ENCODE measurements around the gene COL4A2. TPM values are rescaled to one million over a fixed set of nuclear protein-coding genes. Genes with fewer than 3 reads are reported as not detected.

COL4A2 gene
- total RNA-seq, 2 experiments from 2014 or later = not detected

DNA sequence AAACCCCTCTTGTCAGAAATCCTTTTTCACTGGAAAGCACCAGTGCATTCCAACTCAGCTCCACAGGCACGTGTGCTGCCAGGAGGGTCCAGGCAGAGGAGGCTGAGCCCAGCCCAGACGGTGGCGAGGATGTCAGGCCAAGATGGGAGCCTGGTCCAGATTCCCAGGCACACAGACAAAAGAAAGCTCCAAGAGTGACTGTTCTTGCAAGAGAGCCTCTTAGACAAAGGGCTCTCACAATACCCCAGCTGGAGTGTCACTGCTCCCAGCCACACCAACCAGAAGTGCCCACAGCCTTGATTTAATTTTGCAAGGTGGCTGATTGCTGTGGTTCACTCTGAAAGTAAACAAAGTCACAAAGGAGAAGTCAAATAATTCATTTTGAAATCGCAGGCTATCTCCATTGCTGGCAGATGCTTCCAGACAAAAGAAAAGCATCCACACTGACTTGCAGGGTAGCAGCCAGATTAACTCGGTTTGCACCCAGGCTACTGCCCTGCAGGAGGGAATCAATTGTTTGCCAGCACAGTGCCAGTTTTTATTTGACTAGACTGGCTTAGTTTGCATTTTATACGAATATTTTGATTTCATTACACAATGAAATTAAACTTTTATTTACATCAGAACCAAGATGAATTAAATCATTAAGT lies 159.3 kb downstream of the COL4A2 start:
- Mint-ChIP-seq H3K27ac (no peak overlapping the region), H3K9me3 (no peaks in the 10 kb centered on the region), H3K4me1 (peaks cover 3% of the 10 kb centered on the region), H3K36me3 (ENCODE audit: low read depth) (no peaks in the 10 kb centered on the region), H3K27me3 (peaks cover 11% of the 10 kb centered on the region), H3K4me3 (no peak overlapping the region)
- CTCF ChIA-PET = interaction anchor here (2.9 kb wide), 1 partner anchor 11 kb away, joined by 14 read pairs; no protein-coding TSS in a partner anchor
- POLR2A ChIA-PET = no interaction called here
- DNase-seq = no peak

DNA sequence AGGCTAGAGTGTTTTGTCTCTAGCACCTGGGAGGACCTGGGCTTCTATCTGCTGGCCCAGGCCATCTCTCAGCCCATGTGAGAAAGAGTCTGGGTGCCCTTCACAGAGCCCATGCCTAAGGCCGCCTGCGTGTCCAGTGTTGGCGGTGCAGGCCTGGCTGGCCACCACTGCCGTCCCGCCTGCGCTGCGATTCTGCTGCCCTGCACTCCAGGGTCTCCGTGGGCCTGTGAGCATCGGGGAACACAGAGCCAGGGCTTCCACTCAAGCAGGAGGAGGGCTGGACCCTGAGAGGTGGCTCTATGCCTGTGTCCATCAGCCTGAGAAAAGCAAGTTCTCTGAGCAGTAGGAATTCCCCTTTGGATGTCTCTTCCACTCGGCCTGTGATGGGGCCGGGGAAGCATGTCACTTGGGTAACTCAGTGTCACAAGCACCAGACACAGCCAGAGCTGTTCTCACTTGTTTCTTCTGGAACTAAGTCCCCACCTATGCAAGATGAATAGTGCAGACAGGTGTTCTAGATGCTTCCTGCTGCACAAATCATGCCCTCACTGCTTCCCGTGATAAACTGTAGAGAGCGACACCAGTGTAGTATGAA lies 160.5 kb downstream of the COL4A2 start:
- Mint-ChIP-seq H3K27me3 (peaks cover 14% of the 10 kb centered on the region), H3K27ac (no peak overlapping the region), H3K4me3 (no peak overlapping the region), H3K9me3 (no peaks in the 10 kb centered on the region), H3K4me1 (peaks cover 8% of the 10 kb centered on the region), H3K36me3 (ENCODE audit: low read depth) (no peaks in the 10 kb centered on the region)
- ChIA-PET POLR2A (no interaction called here), CTCF (no interaction called here)
- no peak for DNase-seq

DNA sequence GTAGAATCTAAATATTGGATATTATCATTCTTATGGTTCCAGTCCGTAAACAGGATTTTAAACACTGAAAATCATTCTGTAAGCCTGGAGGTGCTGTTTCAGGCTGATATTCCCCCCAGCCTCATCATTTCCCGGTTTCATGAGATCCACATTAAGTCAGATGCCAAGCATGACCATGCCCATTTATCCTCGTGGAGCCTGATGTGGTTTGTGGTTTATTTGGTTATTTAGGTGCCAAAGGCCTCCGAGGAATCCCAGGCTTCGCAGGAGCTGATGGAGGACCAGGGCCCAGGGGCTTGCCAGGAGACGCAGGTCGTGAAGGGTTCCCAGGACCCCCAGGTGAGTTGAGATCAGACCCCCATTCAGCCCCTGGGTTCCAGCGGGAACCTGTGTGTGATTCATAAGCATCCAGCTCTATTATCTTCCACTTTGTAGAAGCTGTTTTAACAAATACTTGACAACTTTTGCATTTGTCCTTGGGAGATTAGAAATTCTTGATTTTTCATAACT lies 162.0 kb downstream of the COL4A2 start:
- CTCF ChIA-PET = no interaction called here
- no peaks in the 10 kb centered on the region for H3K36me3 Mint-ChIP-seq (ENCODE audit: low read depth)
- POLR2A ChIA-PET = no interaction called here
- DNase-seq = no peak
- H3K4me3 Mint-ChIP-seq = no peak overlapping the region
- H3K27ac Mint-ChIP-seq = no peak overlapping the region
- H3K9me3 Mint-ChIP-seq = no peaks in the 10 kb centered on the region
- peaks cover 8% of the 10 kb centered on the region for H3K4me1 Mint-ChIP-seq
- H3K27me3 Mint-ChIP-seq = peaks cover 11% of the 10 kb centered on the region

DNA sequence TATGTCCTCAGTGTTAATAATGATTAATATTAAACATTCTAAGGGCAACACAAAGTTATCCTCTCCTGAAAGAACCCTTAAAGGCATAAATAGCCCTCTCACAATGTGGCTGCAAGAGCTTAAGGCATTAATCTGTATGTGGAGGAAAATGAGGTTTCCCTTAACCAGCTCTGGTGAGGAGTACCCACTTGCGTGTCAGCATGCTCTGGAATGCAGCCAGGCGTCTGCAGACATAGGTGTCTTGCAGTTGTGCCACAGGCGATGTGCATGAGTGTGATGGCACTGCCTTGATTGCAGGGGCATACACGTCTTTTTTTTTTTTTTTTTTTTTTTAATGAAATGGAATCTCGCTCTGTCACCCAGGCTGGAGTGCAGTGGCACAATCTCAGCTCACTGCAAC lies 162.5 kb downstream of the COL4A2 start:
- Mint-ChIP-seq H3K9me3 (no peaks in the 10 kb centered on the region), H3K27me3 (peaks cover 11% of the 10 kb centered on the region), H3K27ac (no peak overlapping the region), H3K36me3 (ENCODE audit: low read depth) (no peaks in the 10 kb centered on the region), H3K4me3 (no peak overlapping the region), H3K4me1 (peaks cover 8% of the 10 kb centered on the region)
- POLR2A ChIA-PET = no interaction called here
- CTCF ChIA-PET = interaction anchor here (0.7 kb wide), 1 partner anchor 72 kb away, joined by 8 read pairs; no protein-coding TSS in a partner anchor
- DNase-seq = no peak

DNA sequence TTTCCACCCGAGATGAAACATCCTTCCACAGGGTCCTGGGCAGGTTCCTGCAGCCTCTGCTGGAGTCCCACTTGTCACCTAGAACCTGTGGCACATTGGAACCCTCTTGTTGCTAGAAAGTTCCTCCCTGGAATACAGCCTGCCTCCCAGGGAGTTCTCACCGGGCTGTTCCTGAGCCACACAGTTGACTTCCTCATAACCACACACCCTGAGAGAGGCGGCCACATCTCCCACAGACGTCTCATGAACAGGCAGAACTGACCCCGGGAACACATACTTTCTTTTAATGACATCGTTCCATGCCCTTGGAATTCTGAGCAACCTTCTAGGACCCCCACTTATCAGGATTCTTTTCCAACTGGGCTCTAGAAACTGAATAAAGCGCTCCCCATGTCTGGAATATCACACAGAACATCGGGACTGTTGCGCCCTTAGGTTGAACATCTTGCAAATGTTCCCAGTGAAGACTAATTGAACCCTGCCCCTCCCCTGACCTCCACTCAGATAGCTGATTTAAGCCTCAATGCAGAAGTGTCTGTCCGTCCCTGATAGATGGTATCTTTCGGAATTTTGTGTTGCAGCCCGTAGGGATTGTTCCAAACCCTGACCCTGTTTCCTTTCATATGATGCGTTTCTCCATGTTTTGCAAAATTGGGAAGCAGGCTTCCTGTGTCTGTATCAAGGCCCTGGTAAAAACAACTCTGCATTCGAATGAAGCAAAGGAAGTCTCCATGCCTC lies 163.4 kb downstream of the COL4A2 start:
- Mint-ChIP-seq H3K4me1 (peaks cover 8% of the 10 kb centered on the region), H3K4me3 (no peak overlapping the region), H3K27ac (no peak overlapping the region), H3K9me3 (peaks cover 2% of the 10 kb centered on the region), H3K27me3 (peaks cover 11% of the 10 kb centered on the region), H3K36me3 (ENCODE audit: low read depth) (no peaks in the 10 kb centered on the region)
- ChIA-PET POLR2A (no interaction called here), CTCF (interaction anchor here (0.7 kb wide), 1 partner anchor 71 kb away, joined by 8 read pairs; no protein-coding TSS in a partner anchor)
- DNase-seq = no peak

DNA sequence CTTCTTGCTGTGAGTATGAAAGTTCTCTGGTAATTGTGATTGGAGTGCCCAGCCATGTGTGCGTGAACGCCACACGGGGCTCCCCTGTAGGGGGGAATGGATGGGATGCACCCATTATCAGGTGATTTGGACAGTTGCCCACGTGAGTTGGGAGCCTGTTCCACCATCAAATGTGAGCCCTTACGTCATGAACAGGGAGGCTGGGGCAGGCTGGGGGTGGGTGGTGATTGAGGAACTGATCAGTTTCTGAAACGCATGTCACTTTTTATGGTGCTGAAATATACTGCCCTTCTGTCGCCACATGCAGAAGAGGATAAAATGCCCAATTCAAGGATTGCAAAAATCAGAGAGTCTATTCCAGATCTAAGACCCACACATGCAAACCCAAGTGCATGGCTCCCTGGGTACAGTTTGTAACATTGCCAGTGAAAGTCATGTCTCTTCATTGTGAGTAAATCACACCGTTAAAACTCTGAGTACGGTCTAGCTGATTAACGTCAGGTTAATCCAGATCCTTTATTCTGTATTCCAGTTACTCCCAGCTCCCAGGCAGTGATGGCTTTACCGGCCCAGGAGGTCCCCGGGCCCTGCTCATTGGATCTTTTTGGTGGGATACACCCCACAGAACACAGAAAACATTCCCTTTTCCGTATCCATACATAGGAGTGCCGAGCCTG lies 164.2 kb downstream of the COL4A2 start:
- Mint-ChIP-seq H3K27ac (no peak overlapping the region), H3K36me3 (ENCODE audit: low read depth) (no peaks in the 10 kb centered on the region), H3K4me3 (no peak overlapping the region), H3K27me3 (peaks cover 8% of the 10 kb centered on the region), H3K9me3 (peaks cover 2% of the 10 kb centered on the region), H3K4me1 (peaks cover 5% of the 10 kb centered on the region)
- ChIA-PET POLR2A (no interaction called here), CTCF (no interaction called here)
- no peak for DNase-seq

DNA sequence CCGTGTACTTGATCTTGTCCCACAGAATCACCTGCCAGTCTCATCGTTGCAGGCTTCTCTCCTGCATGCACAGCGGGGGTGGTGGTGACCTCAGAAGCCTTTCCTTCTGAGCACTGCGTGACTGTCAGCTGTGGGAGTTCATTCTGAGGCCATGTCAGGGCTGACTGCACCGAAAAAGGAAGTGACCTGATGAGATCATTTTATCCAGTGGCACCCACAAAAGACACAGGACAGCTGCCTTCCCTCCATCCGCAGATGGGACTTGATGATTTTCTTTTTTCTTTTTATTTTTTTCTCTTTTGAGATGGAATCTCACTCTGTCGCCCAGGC lies 164.7 kb downstream of the COL4A2 start:
- Mint-ChIP-seq H3K9me3 (peaks cover 2% of the 10 kb centered on the region), H3K4me3 (no peak overlapping the region), H3K36me3 (ENCODE audit: low read depth) (no peaks in the 10 kb centered on the region), H3K4me1 (peaks cover 5% of the 10 kb centered on the region), H3K27me3 (peaks cover 8% of the 10 kb centered on the region), H3K27ac (no peak overlapping the region)
- peak; percentile 21 for DNase-seq
- ChIA-PET POLR2A (no interaction called here), CTCF (no interaction called here)

DNA sequence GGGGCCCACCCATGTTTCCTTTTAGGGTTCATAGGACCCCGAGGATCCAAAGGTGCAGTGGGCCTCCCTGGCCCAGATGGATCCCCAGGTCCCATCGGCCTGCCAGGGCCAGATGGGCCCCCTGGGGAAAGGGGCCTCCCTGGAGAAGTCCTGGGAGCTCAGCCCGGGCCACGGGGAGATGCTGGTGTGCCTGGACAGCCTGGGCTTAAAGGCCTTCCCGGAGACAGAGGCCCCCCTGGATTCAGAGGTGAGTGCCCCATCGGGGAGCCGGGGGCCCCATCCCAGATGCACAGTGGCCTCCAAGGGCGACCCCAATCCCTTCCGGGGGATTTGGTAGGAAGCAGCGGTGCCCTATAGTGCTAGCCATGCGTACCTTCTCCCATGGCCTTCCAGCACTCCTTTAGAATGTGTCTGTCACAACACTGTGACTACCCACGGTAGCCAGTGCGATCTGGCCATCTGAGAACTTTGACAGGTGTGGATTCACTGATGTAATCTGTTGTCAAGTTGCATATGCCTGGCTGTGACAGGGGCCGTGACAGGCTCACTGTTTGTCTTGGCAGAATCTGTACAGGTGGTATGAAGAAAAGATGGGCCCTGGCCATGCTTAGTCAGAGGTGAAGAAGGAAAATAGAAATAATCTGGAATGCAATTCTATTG lies 165.9 kb downstream of the COL4A2 start:
- Mint-ChIP-seq H3K4me1 (peaks cover 5% of the 10 kb centered on the region), H3K36me3 (ENCODE audit: low read depth) (no peaks in the 10 kb centered on the region), H3K4me3 (no peak overlapping the region), H3K27me3 (peaks cover 6% of the 10 kb centered on the region), H3K27ac (no peak overlapping the region), H3K9me3 (peaks cover 2% of the 10 kb centered on the region)
- POLR2A ChIA-PET = no interaction called here
- CTCF ChIA-PET = interaction anchor here (0.6 kb wide), 1 partner anchor 86 kb away, joined by 3 read pairs; no protein-coding TSS in a partner anchor
- no peak for DNase-seq

DNA sequence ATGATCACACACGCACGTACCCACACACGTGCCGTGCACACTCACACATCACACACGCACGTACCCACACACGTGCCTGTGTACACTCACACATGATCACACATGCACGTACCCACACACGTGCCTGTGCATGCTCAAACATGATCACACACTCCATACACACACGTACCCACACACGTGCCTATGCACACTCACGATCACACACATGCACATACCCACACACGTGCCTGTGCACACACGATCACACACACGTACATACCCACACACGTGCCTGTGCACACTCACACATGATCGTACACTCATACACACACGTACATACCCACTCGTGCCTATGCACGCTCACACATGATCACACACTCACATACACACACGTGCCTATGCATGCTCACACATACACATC lies 167.6 kb downstream of the COL4A2 start:
- Mint-ChIP-seq H3K27ac (no peak overlapping the region), H3K4me1 (peaks cover 5% of the 10 kb centered on the region), H3K9me3 (peaks cover 2% of the 10 kb centered on the region), H3K4me3 (no peak overlapping the region), H3K36me3 (ENCODE audit: low read depth) (no peaks in the 10 kb centered on the region), H3K27me3 (peaks cover 6% of the 10 kb centered on the region)
- ChIA-PET CTCF (interaction anchor here (1.5 kb wide), 1 partner anchor 19 kb away, joined by 3 read pairs; no protein-coding TSS in a partner anchor), POLR2A (no interaction called here)
- no peak for DNase-seq

DNA sequence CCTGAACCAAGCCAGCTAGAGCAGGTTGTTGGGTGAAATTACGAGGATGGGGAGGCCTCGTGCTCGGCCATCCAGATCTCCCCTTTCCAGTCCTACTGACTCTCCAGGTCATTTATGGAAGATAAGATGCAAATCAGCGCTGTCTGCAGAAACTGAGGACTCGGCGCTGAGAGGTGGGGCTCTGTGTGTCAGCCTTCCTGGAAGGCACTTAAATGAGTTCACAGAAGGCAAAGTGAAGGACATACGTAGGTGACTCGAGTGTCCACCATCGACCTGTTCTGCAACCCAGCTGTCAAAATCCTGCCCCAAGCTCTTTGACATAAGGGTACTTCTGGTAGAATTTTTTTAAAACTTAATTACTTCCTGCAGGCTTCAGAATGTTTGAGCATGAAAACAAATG lies 168.0 kb downstream of the COL4A2 start:
- DNase-seq = no peak
- ChIA-PET CTCF (interaction anchor here (1.5 kb wide), 1 partner anchor 20 kb away, joined by 3 read pairs; no protein-coding TSS in a partner anchor), POLR2A (no interaction called here)
- no peaks in the 10 kb centered on the region for H3K36me3 Mint-ChIP-seq (ENCODE audit: low read depth)
- peaks cover 2% of the 10 kb centered on the region for H3K9me3 Mint-ChIP-seq
- peaks cover 6% of the 10 kb centered on the region for H3K27me3 Mint-ChIP-seq
- peaks cover 5% of the 10 kb centered on the region for H3K4me1 Mint-ChIP-seq
- H3K4me3 Mint-ChIP-seq = no peak overlapping the region
- no peak overlapping the region for H3K27ac Mint-ChIP-seq

DNA sequence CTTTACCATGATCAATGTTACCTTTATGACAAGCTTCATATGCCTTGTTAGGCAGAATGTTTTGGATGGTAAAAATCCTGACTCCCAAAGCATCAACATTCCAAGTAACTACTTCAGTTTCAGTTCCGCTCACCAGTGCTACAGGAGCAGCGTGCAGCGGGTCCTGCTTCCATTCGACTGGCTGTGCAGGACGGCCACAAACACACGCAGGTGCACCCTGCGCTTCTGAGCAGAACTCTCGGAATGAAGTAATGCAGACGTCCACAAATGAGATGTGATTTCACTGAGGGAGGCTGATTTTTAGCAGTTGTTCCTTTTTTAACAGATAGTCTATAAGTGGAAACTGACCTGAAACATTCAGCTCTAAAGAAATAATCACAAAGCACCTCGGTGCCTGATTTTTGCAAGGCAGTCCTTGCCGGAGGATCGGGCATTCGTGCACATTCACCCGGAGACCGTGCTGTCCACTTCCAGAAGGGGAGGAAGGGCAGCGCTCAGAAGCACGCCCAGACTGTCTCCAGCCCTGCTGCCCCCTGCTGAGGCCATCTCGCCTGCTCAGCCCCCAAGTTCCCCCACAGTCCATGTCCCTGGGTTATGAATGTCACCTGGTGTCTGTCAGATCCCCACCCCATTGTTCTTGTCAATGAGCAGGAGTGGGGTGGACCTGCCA lies 168.6 kb downstream of the COL4A2 start:
- Mint-ChIP-seq H3K9me3 (peaks cover 2% of the 10 kb centered on the region), H3K4me3 (no peak overlapping the region), H3K36me3 (ENCODE audit: low read depth) (no peaks in the 10 kb centered on the region), H3K4me1 (peaks cover 5% of the 10 kb centered on the region), H3K27ac (no peak overlapping the region), H3K27me3 (peaks cover 8% of the 10 kb centered on the region)
- ChIA-PET POLR2A (no interaction called here), CTCF (interaction anchor here (1.5 kb wide), 1 partner anchor 20 kb away, joined by 3 read pairs; no protein-coding TSS in a partner anchor)
- no peak for DNase-seq

DNA sequence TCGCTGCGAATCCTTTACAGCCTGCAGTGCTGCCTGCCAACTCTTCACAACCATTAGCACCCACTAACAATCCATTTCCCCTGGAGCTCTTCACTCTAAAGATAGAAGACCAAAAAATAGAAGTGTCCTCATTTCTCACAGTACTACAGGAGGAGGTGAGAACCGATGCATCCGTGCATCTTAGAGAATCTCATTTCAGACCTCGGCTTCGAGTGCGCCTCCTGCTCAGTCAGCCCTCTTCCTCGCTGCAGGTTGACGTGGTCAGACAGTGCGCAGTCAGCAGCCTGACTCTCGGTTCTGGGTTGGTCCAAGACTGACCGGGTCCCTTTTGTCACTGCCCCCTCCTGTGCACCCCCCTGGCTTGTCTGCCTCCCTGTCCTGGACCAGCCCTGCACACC lies 169.1 kb downstream of the COL4A2 start:
- ChIA-PET CTCF (interaction anchor here (1.5 kb wide), 1 partner anchor 21 kb away, joined by 3 read pairs; no protein-coding TSS in a partner anchor), POLR2A (no interaction called here)
- no peak for DNase-seq
- peaks cover 5% of the 10 kb centered on the region for H3K4me1 Mint-ChIP-seq
- H3K27ac Mint-ChIP-seq = no peak overlapping the region
- no peak overlapping the region for H3K4me3 Mint-ChIP-seq
- H3K27me3 Mint-ChIP-seq = peaks cover 8% of the 10 kb centered on the region
- peaks cover 2% of the 10 kb centered on the region for H3K9me3 Mint-ChIP-seq
- H3K36me3 Mint-ChIP-seq (ENCODE audit: low read depth) = no peaks in the 10 kb centered on the region
